T47D (cell line): ENCODE data around the gene C16orf96.

ENCODE experiments used
- DNase-seq, 2 experiments: peaks; one replicate each; pipeline versions ENCODE4 v3.0.0 to v3.0.0-alpha.2; 2011 to 2012; ENCODE audit warnings: low read depth in 1 of 2, low spot score in 1 of 2
- JUND ChIP-seq: IDR thresholded peaks from 2 replicates; pipeline ENCODE4 v1.6.1; 2012; ENCODE audit warnings: low read depth
- in situ Hi-C: cut with HindIII; loops from 2 replicates; pipeline ENCODE4 v1.10.0; 2016; ENCODE audit warnings: low sequenced_read_pairs, low pct_unique_long_range_greater_than_20kb

C16orf96 gene

GRCh38 chr16:4532238-4532637, 23.9 kb upstream of the C16orf96 start:
- in situ Hi-C loops: no loop called here
- TF ChIP-seq JUND: no peak
- DNase-seq: no peak

- DNase-seq: no peak
- TF ChIP-seq JUND: no peak
- in situ Hi-C loops: no loop called here
These were observed 22.6 kb upstream of the C16orf96 start for GRCh38 chr16:4533490-4533889.

- TF ChIP-seq JUND: no peak
- in situ Hi-C loops: no loop called here
These were observed 21.9 kb upstream of the C16orf96 start for GRCh38 chr16:4534151-4534790.

GRCh38 chr16:4535627-4536108, 20.5 kb upstream of the C16orf96 start:
- DNase-seq: no peak
- in situ Hi-C loops: no loop called here

More at GRCh38 chr16:4534151-4534790, 21.9 kb upstream of the C16orf96 start:
- DNase-seq: no peak

GRCh38 chr16:4536391-4537106, 19.6 kb upstream of the C16orf96 start:
- no peak for TF ChIP-seq JUND
- in situ Hi-C loops: no loop called here
- no peak for DNase-seq

More at GRCh38 chr16:4535627-4536108, 20.5 kb upstream of the C16orf96 start:
- no peak for TF ChIP-seq JUND

- TF ChIP-seq JUND: no peak
- in situ Hi-C loops: no loop called here
- no peak for DNase-seq
These were observed 18.5 kb upstream of the C16orf96 start for GRCh38 chr16:4537376-4538343.

GRCh38 chr16:4538350-4539235, 17.5 kb upstream of the C16orf96 start, which contains the start of gene CDIP1:
CDIP1 (minus strand) TSS chr16:4538773; CDS start chr16:4514130, 24,643 bp downstream.
- TF ChIP-seq JUND: no peak
- DNase-seq: peak; percentile 73 to 97
- in situ Hi-C loops: no loop called here

GRCh38 chr16:4539716-4540284, 16.3 kb upstream of the C16orf96 start:
- in situ Hi-C loops: no loop called here
- TF ChIP-seq JUND: no peak
- DNase-seq: no peak

GRCh38 chr16:4544473-4544872, 11.7 kb upstream of the C16orf96 start:
- TF ChIP-seq JUND: no peak
- in situ Hi-C loops: no loop called here
- DNase-seq: no peak

GRCh38 chr16:4548124-4548523, 8.0 kb upstream of the C16orf96 start:
- TF ChIP-seq JUND: no peak
- in situ Hi-C loops: no loop called here
- no peak for DNase-seq

GRCh38 chr16:4550591-4550990, 5.5 kb upstream of the C16orf96 start:
- in situ Hi-C loops: no loop called here
- no peak for DNase-seq
- TF ChIP-seq JUND: no peak

- DNase-seq: no peak
- in situ Hi-C loops: no loop called here
- TF ChIP-seq JUND: no peak
These were observed 3.6 kb upstream of the C16orf96 start for GRCh38 chr16:4552541-4552940.
